GM21360 (cell line): ENCODE data around the gene HS3ST5.
"Not testable (repeated sequence)": the region's sequence is repeated elsewhere in the genome, so short reads cannot be mapped to it uniquely, and the experiment has no call there.

Experiments
- ATAC-seq: cut with Tn5 transposase; IDR thresholded peaks from one replicate; pipeline ENCODE4 v1.9.1; 2021; ENCODE audit warnings: mild to moderate bottlenecking, moderate library complexity; ENCODE audit not compliant: unreplicated experiment

HS3ST5 gene

DNA sequence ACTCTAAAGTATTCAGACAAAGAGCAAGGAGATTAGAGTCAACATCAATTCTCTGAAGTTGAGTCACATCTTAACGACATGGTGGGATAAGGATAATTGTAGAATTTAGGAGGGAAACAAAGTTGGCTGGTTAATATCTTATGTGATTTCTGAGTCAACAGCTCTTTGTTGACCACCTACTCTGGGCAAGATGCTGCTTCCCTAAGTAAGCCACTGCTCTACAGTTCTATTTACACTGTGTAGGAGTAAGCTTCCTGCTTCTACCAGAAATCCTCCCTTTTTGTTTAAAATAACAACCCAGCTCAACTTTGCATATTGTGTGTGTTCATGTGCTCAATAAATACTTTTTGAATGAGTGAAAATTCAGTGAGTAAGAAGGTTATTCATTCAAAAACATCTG lies 3.1 kb downstream of the HS3ST5 start:
- no peak for ATAC-seq

- ATAC-seq = peak; percentile 67
Observed at GRCh38 chr6:114334237-114334636, 8.6 kb downstream of the HS3ST5 start.

- ATAC-seq = no peak
Observed at GRCh38 chr6:114327074-114327473, 15.7 kb downstream of the HS3ST5 start.

- no peak for ATAC-seq
Observed at GRCh38 chr6:114323784-114324183, 19.0 kb downstream of the HS3ST5 start.

GRCh38 chr6:114319749-114320148 lies 23.1 kb downstream of the HS3ST5 start:
- ATAC-seq = no peak

GRCh38 chr6:114315831-114316595 lies 26.8 kb downstream of the HS3ST5 start:
- ATAC-seq = no peak

GRCh38 chr6:114313816-114314215 lies 29.0 kb downstream of the HS3ST5 start:
- not testable (repeated sequence) for ATAC-seq

GRCh38 chr6:114312931-114313330 lies 29.9 kb downstream of the HS3ST5 start:
- ATAC-seq = no peak

DNA sequence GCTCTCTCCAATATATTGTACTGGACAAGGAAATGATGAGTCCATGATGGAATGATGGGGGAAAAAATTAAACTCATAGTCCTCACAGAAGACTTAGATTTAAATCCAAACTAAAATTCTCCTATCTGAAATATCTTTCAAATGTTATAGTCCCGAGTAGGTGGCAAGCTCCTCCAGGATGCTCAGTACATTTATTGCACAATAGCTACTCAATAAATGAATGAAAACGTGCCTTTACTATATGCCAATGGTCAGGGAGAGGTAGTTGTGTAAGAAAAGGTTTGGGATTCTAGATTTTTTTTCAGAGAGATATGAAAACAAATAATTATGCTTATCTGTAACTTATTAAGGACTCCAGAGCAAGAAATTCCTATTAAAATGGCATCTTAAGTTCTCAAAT lies 32.8 kb downstream of the HS3ST5 start:
- no peak for ATAC-seq

DNA sequence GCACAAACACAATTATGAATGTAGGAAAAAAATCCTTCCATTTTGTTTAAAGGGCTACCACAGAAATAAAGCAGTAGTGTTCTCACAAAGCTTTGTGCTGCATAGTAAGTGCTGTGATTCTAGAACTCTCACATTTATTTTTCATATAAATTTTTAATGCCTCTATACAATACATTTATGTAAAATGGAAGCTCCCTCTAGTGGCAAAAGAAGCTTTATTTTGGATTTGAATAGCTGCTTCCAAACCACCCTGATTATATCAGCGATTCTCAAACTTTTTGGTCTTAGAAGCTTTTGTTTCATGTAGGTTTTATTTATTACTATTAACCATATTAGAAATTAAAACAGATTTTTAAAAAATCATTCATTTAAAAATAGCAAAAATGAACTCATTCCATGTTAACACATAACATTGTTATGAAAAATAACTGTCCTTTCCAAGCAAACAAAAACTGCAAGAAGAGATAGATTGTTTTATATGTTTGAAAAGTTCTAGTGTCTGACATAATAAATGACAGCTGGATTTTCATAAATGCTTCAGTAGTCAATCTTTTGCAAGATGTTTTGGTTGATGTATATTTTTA lies 38.4 kb downstream of the HS3ST5 start:
- ATAC-seq = no peak

GRCh38 chr6:114301596-114302219 lies 41.1 kb downstream of the HS3ST5 start:
- ATAC-seq = no peak

DNA sequence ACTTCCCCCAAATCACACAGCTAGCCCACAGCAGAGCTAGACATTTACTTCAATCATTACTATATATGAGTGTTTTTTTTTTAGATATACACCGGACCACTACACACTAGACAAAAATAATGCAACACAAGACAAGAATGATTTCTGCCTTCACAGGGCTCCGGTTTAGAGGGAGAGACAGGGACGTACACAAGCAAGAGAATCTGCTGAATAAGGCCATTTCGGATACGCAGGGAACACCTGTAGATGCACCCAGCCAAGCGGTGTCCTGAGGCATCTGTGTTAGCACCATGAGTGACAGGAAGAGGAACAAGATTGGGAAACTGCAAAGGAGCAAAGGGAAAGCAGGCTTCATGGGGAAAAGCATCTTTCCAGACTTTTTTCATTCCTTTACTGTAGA lies 45.7 kb downstream of the HS3ST5 start:
- ATAC-seq = no peak

- ATAC-seq = no peak
Observed at GRCh38 chr6:114292431-114292830, 50.4 kb downstream of the HS3ST5 start.

DNA sequence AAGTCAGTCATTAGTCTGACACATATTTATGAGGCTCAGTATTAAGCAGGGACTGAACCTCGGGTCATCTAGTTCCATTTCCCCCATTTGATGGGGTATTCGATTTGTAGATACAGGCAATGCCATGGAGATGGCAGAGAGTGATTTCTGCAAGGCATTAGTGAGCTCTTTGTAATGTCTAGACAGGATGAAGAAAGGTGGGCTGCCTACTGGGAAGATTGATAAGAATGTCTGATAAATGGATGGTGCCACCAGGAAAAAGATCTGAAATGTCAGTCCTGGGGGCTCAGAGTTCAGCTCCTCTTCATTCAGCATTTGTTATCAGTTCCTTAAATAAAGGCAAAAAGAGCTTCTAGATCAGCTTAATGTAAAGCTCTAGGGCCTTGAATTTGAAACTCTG lies 51.4 kb downstream of the HS3ST5 start:
- ATAC-seq = no peak

GRCh38 chr6:114290864-114291263 lies 52.0 kb downstream of the HS3ST5 start:
- ATAC-seq = no peak

- ATAC-seq = no peak
Observed at GRCh38 chr6:114288701-114289495, 53.9 kb downstream of the HS3ST5 start.

DNA sequence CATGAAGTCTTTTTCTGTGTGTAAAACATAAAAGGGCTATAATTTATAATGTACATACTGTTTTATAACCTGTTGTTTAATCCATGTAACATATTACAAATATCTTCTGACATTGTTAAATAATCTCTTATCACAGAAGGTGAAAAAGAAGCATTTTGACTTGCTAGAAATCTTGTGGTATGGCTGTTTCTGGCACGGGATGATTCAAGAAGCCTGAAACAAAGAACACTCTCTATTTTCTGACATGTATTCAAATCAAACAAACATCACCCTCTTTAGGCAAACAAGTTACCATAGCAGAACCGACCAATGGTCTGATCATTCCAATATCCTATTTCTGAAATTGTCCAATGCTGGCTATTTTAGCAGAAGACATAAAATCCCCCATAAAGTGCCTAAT lies 55.4 kb downstream of the HS3ST5 start:
- no peak for ATAC-seq

- ATAC-seq = no peak
Observed at GRCh38 chr6:114286211-114286610, 56.6 kb downstream of the HS3ST5 start.

DNA sequence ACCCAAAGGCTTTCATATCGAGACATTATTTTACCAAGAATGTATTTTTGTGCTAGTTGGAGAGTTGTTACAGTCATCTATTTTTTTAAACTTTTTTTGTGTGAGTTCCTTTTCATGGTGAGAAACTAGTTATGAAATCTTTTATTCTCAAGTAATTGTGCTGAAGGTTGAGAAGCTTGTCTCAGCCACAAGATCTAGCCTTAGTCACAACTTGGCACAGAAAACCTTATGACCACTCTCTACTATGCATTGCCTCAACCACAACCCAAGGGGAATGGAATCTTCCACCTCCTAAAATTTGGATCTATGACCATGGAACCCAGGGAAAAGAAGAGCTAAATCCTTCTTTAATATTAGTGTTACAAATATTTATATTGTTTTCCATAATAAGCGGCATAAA lies 58.5 kb downstream of the HS3ST5 start:
- ATAC-seq = no peak

DNA sequence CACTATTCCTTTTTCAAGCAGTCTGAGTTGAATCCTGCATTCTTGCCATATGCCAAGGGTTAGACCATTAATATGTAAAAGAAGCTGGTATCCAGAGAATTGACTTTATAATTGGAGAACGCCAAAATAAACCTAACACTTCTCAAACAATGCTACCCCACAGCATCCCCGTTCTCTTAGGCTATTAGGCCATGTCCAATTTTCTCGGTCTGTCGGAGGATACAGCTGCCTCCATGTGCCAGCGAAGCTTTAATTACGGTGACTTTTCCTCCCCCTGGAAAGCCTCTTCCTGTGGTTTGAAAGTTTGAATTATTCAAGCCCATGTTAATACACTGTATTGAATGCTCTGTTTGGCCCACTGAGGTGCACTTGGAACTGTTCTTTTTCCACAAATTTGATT lies 60.5 kb downstream of the HS3ST5 start:
- no peak for ATAC-seq

DNA sequence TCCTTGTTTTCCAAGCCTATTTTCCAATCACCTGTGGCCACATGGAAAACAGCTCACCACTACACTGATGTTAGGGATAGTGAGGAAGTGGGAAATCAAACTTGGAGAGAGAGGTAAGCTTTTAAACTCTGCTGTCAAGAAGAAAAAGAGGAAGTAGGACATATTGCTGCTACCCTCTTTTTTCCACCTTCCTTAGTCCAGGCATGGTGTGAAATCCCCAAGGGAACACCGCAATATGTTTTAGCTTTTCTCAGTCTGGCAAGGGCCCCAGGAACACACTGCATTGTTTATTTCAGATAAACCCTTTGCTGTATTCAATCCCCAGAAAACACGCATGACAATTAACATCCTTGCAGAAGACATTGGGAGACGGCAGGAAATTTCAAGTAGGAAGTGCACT lies 61.3 kb downstream of the HS3ST5 start:
- no peak for ATAC-seq
